Stomach smooth muscle (tissue), 2 donors: ENCODE results near the gene CNTNAP2.
"Not testable (repeated sequence)": the region's sequence is repeated elsewhere in the genome, so short reads cannot be mapped to it uniquely, and the experiment has no call there.

ENCODE experiments used
- H3K27ac ChIP-seq: one replicate; pipeline ENCODE4 v1.7.0; 2013; ENCODE audit warnings: mild to moderate bottlenecking, low read length, inconsistent platforms
- H3K27me3 ChIP-seq, 2 donors: one replicate each; pipeline ENCODE4 v1.7.0; 2013; ENCODE audit warnings: low read length in 2 of 2; ENCODE audit not compliant: insufficient read depth in 2 of 2, control insufficient read depth in 1 of 2
- H3K36me3 ChIP-seq, 2 donors: one replicate each; pipeline ENCODE4 v1.7.0; 2013; ENCODE audit warnings: low read length in 2 of 2; ENCODE audit not compliant: control insufficient read depth in 2 of 2, insufficient read depth in 2 of 2
- H3K4me1 ChIP-seq: one replicate; pipeline ENCODE4 v1.7.0; 2013; ENCODE audit warnings: low read length; ENCODE audit not compliant: control insufficient read depth, insufficient read depth
- H3K4me3 ChIP-seq, 2 donors: one replicate each; pipeline ENCODE4 v1.7.0; 2013; ENCODE audit warnings: low read length in 2 of 2
- H3K9ac ChIP-seq, 2 donors: one replicate each; pipeline ENCODE4 v1.7.0; 2013; ENCODE audit warnings: low read length in 2 of 2, mild to moderate bottlenecking in 1 of 2
- H3K9me3 ChIP-seq, 2 donors: one replicate each; pipeline ENCODE4 v1.7.0; 2013; ENCODE audit warnings: low read length in 2 of 2; ENCODE audit not compliant: control insufficient read depth in 2 of 2
- donor health status: healthy.
- donor health status: Pancreatic carcinoma.

CNTNAP2 gene

DNA sequence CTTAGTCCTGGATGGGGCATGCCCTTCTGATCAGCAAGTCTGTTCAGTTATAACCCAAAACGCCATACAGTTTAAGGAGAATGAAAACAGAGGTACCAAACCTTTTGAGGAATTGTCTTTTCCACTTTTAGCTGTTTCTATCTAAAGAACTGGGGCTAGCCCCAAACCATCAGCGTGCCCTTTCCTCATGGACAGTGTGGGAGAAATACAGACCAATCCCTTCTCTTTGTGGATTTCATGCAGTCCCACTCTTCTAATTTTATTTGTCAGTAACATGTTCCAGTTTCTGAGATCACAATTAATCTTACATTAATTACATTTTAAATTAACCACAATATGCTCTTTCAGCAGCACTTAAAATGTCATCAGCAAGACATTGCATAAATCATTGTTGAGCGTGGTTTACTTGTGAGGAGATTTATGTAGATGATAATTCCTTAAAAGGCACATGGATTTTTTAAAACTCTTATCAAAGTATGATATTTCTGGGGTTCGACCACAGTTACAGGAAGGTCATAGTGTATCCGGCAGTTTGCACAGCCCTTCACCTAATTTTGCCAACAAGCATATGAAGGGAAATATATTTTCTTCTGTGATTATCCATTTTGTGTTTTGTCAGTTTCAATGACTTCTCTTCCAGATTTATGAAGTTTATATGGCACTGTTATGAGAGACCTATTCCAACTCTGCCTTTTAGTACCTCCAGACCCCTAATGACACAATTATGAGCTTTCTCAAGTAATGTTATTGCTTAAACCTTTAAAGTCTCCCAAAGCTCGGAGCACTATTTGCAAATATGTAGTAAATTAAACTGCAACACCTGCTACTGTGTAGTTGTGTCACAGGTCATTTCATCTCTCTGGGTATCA lies 1605.6 kb downstream of the CNTNAP2 start:
- Histone ChIP-seq H3K4me1 (no peaks in the 10 kb centered on the region), H3K27ac (no peak overlapping the region), H3K36me3 (no peaks in the 10 kb centered on the region), H3K27me3 (no peaks in the 10 kb centered on the region), H3K4me3 (no peak overlapping the region), H3K9me3 (no peaks in the 10 kb centered on the region), H3K9ac (no peak overlapping the region)

GRCh38 chr7:147723536-147723935 lies 1606.9 kb downstream of the CNTNAP2 start:
- Histone ChIP-seq H3K4me3 (no peak overlapping the region), H3K36me3 (no peaks in the 10 kb centered on the region), H3K9ac (no peak overlapping the region), H3K9me3 (no peaks in the 10 kb centered on the region), H3K4me1 (no peaks in the 10 kb centered on the region), H3K27ac (no peak overlapping the region), H3K27me3 (no peaks in the 10 kb centered on the region)

- Histone ChIP-seq H3K4me3 (no peak overlapping the region), H3K36me3 (no peaks in the 10 kb centered on the region), H3K9ac (no peak overlapping the region), H3K9me3 (no peaks in the 10 kb centered on the region), H3K27me3 (no peaks in the 10 kb centered on the region), H3K4me1 (no peaks in the 10 kb centered on the region), H3K27ac (no peak overlapping the region)
Observed at GRCh38 chr7:147731311-147731710, 1614.7 kb downstream of the CNTNAP2 start.

DNA sequence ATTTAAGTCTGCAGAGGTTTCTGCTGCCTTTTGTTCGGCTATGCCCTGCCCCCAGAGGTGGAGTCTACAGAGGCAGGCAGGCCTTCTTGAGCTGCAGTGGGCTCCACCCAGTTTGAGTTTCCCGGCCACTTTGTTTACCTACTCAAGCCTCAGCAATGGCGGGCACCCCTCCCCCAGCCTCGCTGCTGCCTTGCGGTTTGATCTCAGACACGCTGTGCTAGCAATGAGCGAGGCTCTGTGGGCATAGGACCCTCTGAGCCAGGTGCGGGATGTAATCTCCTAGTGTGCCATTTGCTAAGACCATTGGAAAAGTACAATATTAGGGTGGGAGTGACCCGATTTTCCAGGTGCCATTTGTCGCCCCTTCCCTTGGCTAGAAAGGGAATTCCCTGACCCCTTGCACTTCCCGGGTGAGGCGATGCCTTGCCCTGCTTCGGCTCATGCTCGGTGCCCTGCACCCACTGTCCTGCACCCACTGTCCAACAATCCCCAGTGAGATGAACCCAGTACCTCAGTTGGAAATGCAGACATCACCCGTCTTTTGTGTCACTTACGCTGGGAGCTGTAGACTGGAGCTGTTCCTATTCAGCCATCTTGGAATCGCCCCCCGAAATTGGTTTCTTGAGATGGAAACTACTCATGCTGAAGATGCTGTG lies 1621.1 kb downstream of the CNTNAP2 start:
- not testable (repeated sequence) for H3K9me3 ChIP-seq, H3K27ac ChIP-seq, H3K4me3 ChIP-seq, H3K36me3 ChIP-seq, H3K4me1 ChIP-seq, H3K9ac ChIP-seq, H3K27me3 ChIP-seq

DNA sequence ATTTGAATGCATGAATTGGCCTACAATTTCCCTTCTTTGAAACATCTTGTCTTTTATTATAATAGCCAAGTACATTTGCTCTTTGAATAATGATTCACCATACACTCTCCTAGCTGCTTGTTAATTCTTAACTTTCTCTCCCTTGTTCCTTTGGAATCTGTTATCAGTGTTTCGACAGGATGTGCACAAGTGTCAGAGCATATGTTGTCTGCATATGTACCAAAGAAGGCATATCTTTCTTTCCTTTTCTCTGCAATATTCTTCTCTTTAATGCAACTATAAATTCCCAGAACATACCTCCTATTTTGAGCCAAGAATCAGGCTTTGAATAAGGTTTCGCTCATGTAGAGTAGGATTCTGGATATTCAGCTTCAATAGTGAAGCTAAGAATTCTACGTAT lies 1625.7 kb downstream of the CNTNAP2 start:
- H3K27ac ChIP-seq = no peak overlapping the region
- H3K27me3 ChIP-seq = no peaks in the 10 kb centered on the region
- H3K9me3 ChIP-seq = no peaks in the 10 kb centered on the region
- H3K9ac ChIP-seq = no peak overlapping the region
- H3K36me3 ChIP-seq = no peaks in the 10 kb centered on the region
- H3K4me1 ChIP-seq = no peaks in the 10 kb centered on the region
- H3K4me3 ChIP-seq = no peak overlapping the region

GRCh38 chr7:147756300-147756699 lies 1639.7 kb downstream of the CNTNAP2 start:
- Histone ChIP-seq H3K27me3 (no peaks in the 10 kb centered on the region), H3K36me3 (no peaks in the 10 kb centered on the region), H3K9me3 (no peaks in the 10 kb centered on the region), H3K4me1 (no peaks in the 10 kb centered on the region), H3K4me3 (no peak overlapping the region), H3K9ac (no peak overlapping the region), H3K27ac (no peak overlapping the region)

- Histone ChIP-seq H3K27ac (no peak overlapping the region), H3K36me3 (no peaks in the 10 kb centered on the region), H3K9ac (no peak overlapping the region), H3K9me3 (no peaks in the 10 kb centered on the region), H3K4me3 (no peak overlapping the region), H3K4me1 (no peaks in the 10 kb centered on the region), H3K27me3 (no peaks in the 10 kb centered on the region)
Observed at GRCh38 chr7:147759327-147759943, 1642.8 kb downstream of the CNTNAP2 start.

DNA sequence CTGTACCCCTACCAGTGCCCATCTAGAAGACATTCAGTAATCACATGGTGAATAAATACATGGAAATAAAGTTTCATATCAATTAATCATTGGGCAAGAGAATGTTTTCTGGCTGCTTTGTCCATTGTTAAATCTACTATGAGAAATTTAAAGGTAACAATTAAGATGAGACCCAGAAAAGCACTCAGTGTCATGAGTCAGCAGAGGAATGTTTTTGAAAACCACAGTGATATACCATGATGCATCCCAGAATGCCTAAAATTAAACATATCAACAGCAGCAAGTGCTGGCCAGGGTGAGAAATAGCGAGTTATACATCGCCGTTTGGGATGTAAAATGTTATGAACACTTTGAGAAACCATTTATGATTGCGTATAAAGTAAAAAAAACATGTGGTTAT lies 1648.7 kb downstream of the CNTNAP2 start:
- H3K4me1 ChIP-seq = no peaks in the 10 kb centered on the region
- H3K27ac ChIP-seq = no peak overlapping the region

GRCh38 chr7:147771344-147771743 lies 1654.7 kb downstream of the CNTNAP2 start:
- Histone ChIP-seq H3K27me3 (no peaks in the 10 kb centered on the region), H3K9ac (no peak overlapping the region), H3K27ac (no peak overlapping the region), H3K4me1 (no peaks in the 10 kb centered on the region), H3K9me3 (no peaks in the 10 kb centered on the region), H3K36me3 (no peaks in the 10 kb centered on the region), H3K4me3 (no peak overlapping the region)

More for the DNA sequence above, 1648.7 kb downstream of the CNTNAP2 start:
- Histone ChIP-seq H3K4me3 (no peak overlapping the region), H3K27me3 (no peaks in the 10 kb centered on the region), H3K9ac (no peak overlapping the region), H3K36me3 (no peaks in the 10 kb centered on the region), H3K9me3 (no peaks in the 10 kb centered on the region)

DNA sequence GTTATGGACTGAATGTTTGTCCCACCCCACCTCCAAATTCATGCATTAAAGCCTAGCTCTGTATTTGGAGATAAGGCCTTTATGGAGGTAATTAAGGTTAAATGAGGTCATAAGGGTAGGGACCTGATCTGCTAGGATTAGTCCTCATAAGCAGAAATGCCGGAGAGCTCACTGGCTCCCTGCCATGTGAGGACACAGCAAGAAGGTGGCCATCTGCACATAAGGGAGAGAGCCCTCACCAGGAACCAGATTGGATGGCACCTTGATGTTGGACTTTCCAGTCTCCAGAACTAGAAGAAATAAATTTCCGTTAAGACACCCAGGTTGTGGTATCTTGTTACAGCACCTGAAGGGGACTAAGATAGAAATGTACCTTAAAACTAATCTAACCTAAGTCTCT lies 1657.9 kb downstream of the CNTNAP2 start:
- no peaks in the 10 kb centered on the region for H3K27me3 ChIP-seq
- H3K36me3 ChIP-seq = no peaks in the 10 kb centered on the region
- no peaks in the 10 kb centered on the region for H3K4me1 ChIP-seq
- H3K9me3 ChIP-seq = no peaks in the 10 kb centered on the region
- no peak overlapping the region for H3K27ac ChIP-seq
- no peak overlapping the region for H3K4me3 ChIP-seq
- H3K9ac ChIP-seq = no peak overlapping the region
